Measurements from ENCODE around the gene NDUFA8.
A peak's percentile ranks its signal among the peaks of the same experiment; 100 is the strongest.

Gene NDUFA8

GRCh38 chr9:122138560-122139268 is 20.9 kb downstream of the NDUFA8 start:
- DNase-seq (ENCODE audit: low read depth in 4 of 4, low spot score in 1 of 4) = no peak

- no peak for DNase-seq (ENCODE audit: low read depth in 4 of 4, low spot score in 1 of 4)
Observed at GRCh38 chr9:122135529-122135859, 24.1 kb downstream of the NDUFA8 start.

- DNase-seq (ENCODE audit: low read depth in 4 of 4, low spot score in 1 of 4) = no peak
Observed at GRCh38 chr9:122134822-122135528, 24.6 kb downstream of the NDUFA8 start.

GRCh38 chr9:122133984-122134535 is 25.5 kb downstream of the NDUFA8 start:
- no peak for DNase-seq (ENCODE audit: low read depth in 4 of 4, low spot score in 1 of 4)

GRCh38 chr9:122133263-122133983 is 26.2 kb downstream of the NDUFA8 start:
- DNase-seq (ENCODE audit: low read depth in 4 of 4, low spot score in 1 of 4) = no peak

- no peak for DNase-seq (ENCODE audit: low read depth in 4 of 4, low spot score in 1 of 4)
Observed at GRCh38 chr9:122132539-122132938, 27.0 kb downstream of the NDUFA8 start.

GRCh38 chr9:122131401-122132001 is 28.1 kb downstream of the NDUFA8 start:
- no peak for DNase-seq (ENCODE audit: low read depth in 4 of 4, low spot score in 1 of 4)

- DNase-seq (ENCODE audit: low read depth in 4 of 4, low spot score in 1 of 4) = no peak
Observed at GRCh38 chr9:122130837-122131236, 28.7 kb downstream of the NDUFA8 start.

- DNase-seq (ENCODE audit: low read depth in 4 of 4, low spot score in 1 of 4) = no peak
Observed at GRCh38 chr9:122129969-122130368, 29.6 kb downstream of the NDUFA8 start.

- no peak for DNase-seq (ENCODE audit: low read depth in 4 of 4, low spot score in 1 of 4)
Observed at GRCh38 chr9:122128969-122129343, 30.6 kb downstream of the NDUFA8 start.

GRCh38 chr9:122128007-122128968 is 31.3 kb downstream of the NDUFA8 start:
- no peak for DNase-seq (ENCODE audit: low read depth in 4 of 4, low spot score in 1 of 4)

- no peak for DNase-seq (ENCODE audit: low read depth in 4 of 4, low spot score in 1 of 4)
Observed at GRCh38 chr9:122127396-122127798, 32.2 kb downstream of the NDUFA8 start.

GRCh38 chr9:122126331-122127261 is 33.0 kb downstream of the NDUFA8 start:
- DNase-seq (ENCODE audit: low read depth in 4 of 4, low spot score in 1 of 4) = no peak

- no peak for DNase-seq (ENCODE audit: low read depth in 4 of 4, low spot score in 1 of 4)
Observed at GRCh38 chr9:122125509-122126330, 33.9 kb downstream of the NDUFA8 start.

- peak; percentile 56 to 65 (median 62) for DNase-seq (ENCODE audit: low read depth in 4 of 4, low spot score in 1 of 4)
Observed at GRCh38 chr9:122125158-122125508, 34.4 kb downstream of the NDUFA8 start.

GRCh38 chr9:122124528-122124927 is 35.1 kb downstream of the NDUFA8 start:
- DNase-seq (ENCODE audit: low read depth in 4 of 4, low spot score in 1 of 4) = no peak

- DNase-seq (ENCODE audit: low read depth in 4 of 4, low spot score in 1 of 4) = no peak
Observed at GRCh38 chr9:122124048-122124447, 35.5 kb downstream of the NDUFA8 start.

- peak; percentile 54 to 66 (median 60) for DNase-seq (ENCODE audit: low read depth in 4 of 4, low spot score in 1 of 4)
Observed at GRCh38 chr9:122122903-122123632, 36.5 kb downstream of the NDUFA8 start.

Measured in stimulated activated CD4-positive, alpha-beta T cell treated with anti-CD3 and anti-CD28 coated beads, Interleukin-1b, Interleukin-23, amount 100 ng/mL, for 24 hours (primary cell).